Measurements from ENCODE around the gene PKN2. TPM values are rescaled to one million over a fixed set of nuclear protein-coding genes. Genes with fewer than 3 reads are reported as not detected.

Gene PKN2
- total and polyA plus RNA-seq, 9 of the 15 experiments (the other 6 are each of a cell fraction or from before 2014, with no cell fraction given): 4.5 to 25.3 (median 19.2) TPM

DNA sequence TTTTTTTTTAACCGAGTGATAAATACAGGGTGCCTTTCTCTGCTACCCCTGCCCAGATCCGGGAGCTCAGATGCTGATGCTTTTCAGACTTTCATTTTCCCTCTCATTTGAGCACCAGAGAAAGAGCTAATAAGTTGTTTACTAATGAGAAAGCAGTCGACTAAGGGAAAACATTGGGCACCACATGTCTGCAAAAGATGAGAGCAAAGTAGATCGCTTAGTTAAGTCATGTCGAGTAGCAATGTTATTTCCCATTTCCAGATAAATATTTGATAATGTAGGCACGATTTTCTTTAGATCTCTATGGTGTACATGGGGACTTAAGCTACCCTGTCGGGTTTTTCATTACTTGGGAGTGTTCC, 1.2 kb downstream of the PKN2 start:
- Histone ChIP-seq H2AFZ (ENCODE audit: low read depth, low read length) (peak overlapping the region; percentile 43; the same call in 1 of the 2 replicates), H4K20me1 (replicated peaks; ENCODE audit: control insufficient read depth, insufficient read depth, low read length) (no peaks in the 10 kb centered on the region), H3K36me3 (ENCODE audit: control insufficient read depth, insufficient read depth, low read length) (peaks cover 17% of the 10 kb centered on the region; the same call in 2 of the 3 replicates), H3K9me3 (replicated peaks; ENCODE audit: control insufficient read depth, insufficient read depth, low read depth, low read length) (no peaks in the 10 kb centered on the region), H3K9me1 (ENCODE audit: control insufficient read depth, insufficient read depth, low read length) (no peaks in the 10 kb centered on the region), H3K79me2 (ENCODE audit: control insufficient read depth, insufficient read depth, low read length) (peaks cover 82% of the 10 kb centered on the region), H3K4me3 (peak overlapping the region; percentile 93), H3K27ac (ENCODE audit: extremely low read depth, low read depth, low read length) (peak overlapping the region; percentile 96), H3K27me3 (ENCODE audit: control insufficient read depth in 2 of 2, insufficient read depth in 2 of 2, low read length in 2 of 2) (no peaks in the 10 kb centered on the region), H3K9ac (ENCODE audit: insufficient read depth in 1 of 2, low read depth in 2 of 2, low read length in 2 of 2) (peak overlapping the region; percentile 85 to 98), H3K4me1 (replicated peaks in 1 of 2; ENCODE audit: control insufficient read depth in 2 of 2, insufficient read depth in 2 of 2, low read length in 2 of 2) (peaks cover 4 to 15% of the 10 kb centered on the region in 2 experiments; a peak in 4 of 5 replicates), H3K4me2 (ENCODE audit: insufficient read depth, low read length) (peak overlapping the region; percentile 85)
- DNase-seq (ENCODE audit: extremely low read depth in 1 of 4, low spot score in 3 of 4): no peak
- ATAC-seq: peak; percentile 0
- no peak for FAIRE-seq
- WGBS (ENCODE audit: insufficient coverage, low coverage, missing lambda C conversion rate): 0% methylated on average over 7 of the region's 7 CpGs
- TSS peak; percentile 38 for BruUV-seq (replicated peaks)
- in situ Hi-C loops (cut with MboI) (no loop called here), intact Hi-C loops (cut with micrococcal nuclease) (loop anchor here (2.0 to 10.0 kb wide), 4 partner anchors 26 to 1350 kb away; no protein-coding TSS in a partner anchor)
- CTCF ChIA-PET (ENCODE audit: low intra/inter-chr PET ratio): interaction anchor here (1.2 kb wide), 1 partner anchor 30 kb away, joined by 7 read pairs; no protein-coding TSS in a partner anchor
- POLR2A ChIA-PET: interaction anchor here (0.8 to 4.4 kb wide), 8 partner anchors 10 to 82 kb away, joined by 3 to 49 read pairs (median 4); no protein-coding TSS in a partner anchor
- no peak for TF ChIP-seq NFXL1 (CRISPR knock-in tag; IDR thresholded peaks at IDR 0.05)
- no peak for TF ChIP-seq ZNF589 (CRISPR knock-in tag; IDR thresholded peaks at IDR 0.05; ENCODE audit: low read depth)
- no peak for TF ChIP-seq RBM15 (IDR thresholded peaks at IDR 0.05; ENCODE audit: insufficient read depth, low read length)
- no peak for TF ChIP-seq SRSF9 (IDR thresholded peaks at IDR 0.05; ENCODE audit: borderline replicate concordance, low read depth, low read length)
- TF ChIP-seq, protein P1, sequence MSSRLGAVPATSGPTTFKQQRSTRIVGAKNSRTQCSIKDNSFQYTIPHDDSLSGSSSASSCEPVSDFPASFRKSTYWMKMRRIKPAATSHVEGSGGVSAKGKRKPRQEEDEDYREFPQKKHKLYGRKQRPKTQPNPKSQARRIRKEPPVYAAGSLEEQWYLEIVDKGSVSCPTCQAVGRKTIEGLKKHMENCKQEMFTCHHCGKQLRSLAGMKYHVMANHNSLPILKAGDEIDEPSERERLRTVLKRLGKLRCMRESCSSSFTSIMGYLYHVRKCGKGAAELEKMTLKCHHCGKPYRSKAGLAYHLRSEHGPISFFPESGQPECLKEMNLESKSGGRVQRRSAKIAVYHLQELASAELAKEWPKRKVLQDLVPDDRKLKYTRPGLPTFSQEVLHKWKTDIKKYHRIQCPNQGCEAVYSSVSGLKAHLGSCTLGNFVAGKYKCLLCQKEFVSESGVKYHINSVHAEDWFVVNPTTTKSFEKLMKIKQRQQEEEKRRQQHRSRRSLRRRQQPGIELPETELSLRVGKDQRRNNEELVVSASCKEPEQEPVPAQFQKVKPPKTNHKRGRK (tag; IDR thresholded peaks at IDR 0.05): peak; percentile 42; the same call in 1 of the 2 replicates
- TF ChIP-seq GTF2A2 (tag; IDR thresholded peaks at IDR 0.05): no peak
- TF ChIP-seq TEAD4 (IDR thresholded peaks at IDR 0.05; ENCODE audit: low read length): no peak
- no peak for TF ChIP-seq TEAD4 (CRISPR knock-in tag; IDR thresholded peaks at IDR 0.05; ENCODE audit: borderline replicate concordance)
- TF ChIP-seq, protein P2, sequence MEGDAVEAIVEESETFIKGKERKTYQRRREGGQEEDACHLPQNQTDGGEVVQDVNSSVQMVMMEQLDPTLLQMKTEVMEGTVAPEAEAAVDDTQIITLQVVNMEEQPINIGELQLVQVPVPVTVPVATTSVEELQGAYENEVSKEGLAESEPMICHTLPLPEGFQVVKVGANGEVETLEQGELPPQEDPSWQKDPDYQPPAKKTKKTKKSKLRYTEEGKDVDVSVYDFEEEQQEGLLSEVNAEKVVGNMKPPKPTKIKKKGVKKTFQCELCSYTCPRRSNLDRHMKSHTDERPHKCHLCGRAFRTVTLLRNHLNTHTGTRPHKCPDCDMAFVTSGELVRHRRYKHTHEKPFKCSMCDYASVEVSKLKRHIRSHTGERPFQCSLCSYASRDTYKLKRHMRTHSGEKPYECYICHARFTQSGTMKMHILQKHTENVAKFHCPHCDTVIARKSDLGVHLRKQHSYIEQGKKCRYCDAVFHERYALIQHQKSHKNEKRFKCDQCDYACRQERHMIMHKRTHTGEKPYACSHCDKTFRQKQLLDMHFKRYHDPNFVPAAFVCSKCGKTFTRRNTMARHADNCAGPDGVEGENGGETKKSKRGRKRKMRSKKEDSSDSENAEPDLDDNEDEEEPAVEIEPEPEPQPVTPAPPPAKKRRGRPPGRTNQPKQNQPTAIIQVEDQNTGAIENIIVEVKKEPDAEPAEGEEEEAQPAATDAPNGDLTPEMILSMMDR (IDR thresholded peaks at IDR 0.05 in 2 of 3, conservative IDR thresholded peaks at IDR 0.05 in 1 of 3; ENCODE audit: insufficient read depth in 2 of 3, low read depth in 1 of 3, low read length in 3 of 3): 0 out of 6 replicates have a peak, but pooled peaks of 1 of the 3 experiments have one; percentile 3
- no peak for TF ChIP-seq BMI1 (IDR thresholded peaks at IDR 0.05; ENCODE audit: low read length)
- TF ChIP-seq, protein P3, sequence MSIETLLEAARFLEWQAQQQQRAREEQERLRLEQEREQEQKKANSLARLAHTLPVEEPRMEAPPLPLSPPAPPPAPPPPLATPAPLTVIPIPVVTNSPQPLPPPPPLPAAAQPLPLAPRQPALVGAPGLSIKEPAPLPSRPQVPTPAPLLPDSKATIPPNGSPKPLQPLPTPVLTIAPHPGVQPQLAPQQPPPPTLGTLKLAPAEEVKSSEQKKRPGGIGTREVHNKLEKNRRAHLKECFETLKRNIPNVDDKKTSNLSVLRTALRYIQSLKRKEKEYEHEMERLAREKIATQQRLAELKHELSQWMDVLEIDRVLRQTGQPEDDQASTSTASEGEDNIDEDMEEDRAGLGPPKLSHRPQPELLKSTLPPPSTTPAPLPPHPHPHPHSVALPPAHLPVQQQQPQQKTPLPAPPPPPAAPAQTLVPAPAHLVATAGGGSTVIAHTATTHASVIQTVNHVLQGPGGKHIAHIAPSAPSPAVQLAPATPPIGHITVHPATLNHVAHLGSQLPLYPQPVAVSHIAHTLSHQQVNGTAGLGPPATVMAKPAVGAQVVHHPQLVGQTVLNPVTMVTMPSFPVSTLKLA (conservative IDR thresholded peaks at IDR 0.05): peak; percentile 32 to 35; a peak in 1 of 4 replicates
- peak; percentile 47; the same call in 1 of the 2 replicates for TF ChIP-seq KAT7 (CRISPR knock-in tag; IDR thresholded peaks at IDR 0.05; ENCODE audit: borderline replicate concordance)

Measured in K562 (cell line).